GM21786 (cell line): ENCODE results near the gene CMTR1.
"Not testable (repeated sequence)": the region's sequence is repeated elsewhere in the genome, so short reads cannot be mapped to it uniquely, and the experiment has no call there.

Experiments
- ATAC-seq: cut with Tn5 transposase; IDR thresholded peaks from one replicate; pipeline ENCODE4 v1.9.1; 2021; ENCODE audit not compliant: unreplicated experiment

The CMTR1 gene

GRCh38 chr6:37432916-37433656, at the start of gene CMTR1:
CMTR1 (plus strand) TSS chr6:37433221; CDS start chr6:37435630, 2,409 bp downstream.
- peak; percentile 79 for ATAC-seq

- no peak for ATAC-seq
These were observed 44.4 kb upstream of the CMTR1 start for GRCh38 chr6:37388578-37388977.

GRCh38 chr6:37389857-37390256, 43.2 kb upstream of the CMTR1 start:
- ATAC-seq: no peak

DNA sequence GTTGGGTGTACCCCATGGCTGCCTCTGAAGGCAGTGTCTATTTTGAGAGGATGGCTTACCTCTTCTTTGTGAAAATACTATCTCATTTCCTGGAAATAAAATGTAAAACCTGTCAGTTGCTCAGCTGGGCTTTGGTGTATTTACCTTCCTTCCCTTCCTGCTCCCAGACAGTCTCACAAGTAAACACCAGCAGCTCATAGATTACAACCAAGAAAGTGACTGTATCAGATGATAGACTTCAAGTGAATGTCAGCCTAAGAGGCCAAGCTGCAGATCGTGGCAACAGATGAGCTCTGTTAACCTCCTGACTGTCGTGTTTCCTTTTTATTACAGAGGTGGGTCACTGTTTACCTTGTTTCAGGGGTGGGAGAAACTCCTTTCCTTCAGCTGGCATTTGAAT, 41.9 kb upstream of the CMTR1 start:
- no peak for ATAC-seq

GRCh38 chr6:37392821-37393220, 40.2 kb upstream of the CMTR1 start:
- ATAC-seq: no peak

DNA sequence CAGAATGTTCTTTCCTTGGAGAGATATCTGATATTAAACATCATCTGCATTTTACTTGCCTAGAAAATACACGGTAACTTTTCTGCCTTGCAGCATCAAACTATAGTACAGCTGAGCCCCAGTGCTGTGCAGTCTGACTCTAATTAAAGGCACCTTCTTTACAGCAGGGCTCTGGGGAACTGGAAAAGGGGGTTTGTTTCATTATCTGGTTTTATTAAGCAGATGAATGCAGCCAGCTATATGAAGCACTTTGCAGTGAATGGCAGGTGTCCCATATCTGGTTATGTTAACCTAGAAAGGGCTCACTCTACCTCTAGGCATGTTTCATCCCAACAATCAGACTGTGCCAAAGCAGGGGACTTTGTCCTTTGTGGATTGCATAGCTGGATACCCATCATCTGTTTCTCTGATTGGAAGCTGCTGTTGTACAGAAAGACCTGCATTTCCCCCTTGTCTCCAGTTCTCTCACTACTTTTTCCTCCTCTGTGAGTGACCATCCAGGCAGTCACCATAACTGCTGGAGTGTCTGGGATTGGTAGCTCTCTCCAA, 39.6 kb upstream of the CMTR1 start:
- ATAC-seq: no peak

DNA sequence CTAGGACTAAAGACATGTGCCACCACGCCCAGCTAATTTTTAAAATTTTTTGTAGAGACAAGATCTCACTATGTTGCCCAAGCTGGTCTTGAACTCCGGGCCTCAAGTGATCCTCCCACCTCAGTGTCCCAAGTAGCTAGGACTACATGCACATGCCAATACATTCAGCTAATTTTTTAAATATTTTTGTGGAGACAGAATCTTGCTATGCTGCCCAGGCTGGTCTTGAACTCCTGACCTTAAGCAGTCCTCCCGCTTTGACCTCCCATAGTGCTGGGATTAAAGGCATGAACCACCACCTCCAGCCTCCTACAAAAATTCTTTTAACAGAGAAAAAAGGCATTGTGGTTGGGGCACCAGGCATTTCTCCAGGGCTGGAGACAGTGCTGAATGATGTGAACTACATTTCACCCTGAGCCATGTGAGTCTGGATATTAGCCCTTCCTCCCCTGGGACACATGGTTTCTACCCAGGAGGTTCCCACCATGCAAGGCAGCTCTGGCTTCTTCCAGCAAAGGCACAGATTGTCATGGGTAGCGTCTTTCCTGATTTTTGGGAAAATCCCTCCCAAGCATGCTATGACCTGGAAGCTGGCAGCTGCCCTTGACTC, 36.3 kb upstream of the CMTR1 start:
- no peak for ATAC-seq

- ATAC-seq: no peak
These were observed 33.9 kb upstream of the CMTR1 start for GRCh38 chr6:37399131-37399530.

GRCh38 chr6:37399795-37400490, 33.1 kb upstream of the CMTR1 start:
- no peak for ATAC-seq

DNA sequence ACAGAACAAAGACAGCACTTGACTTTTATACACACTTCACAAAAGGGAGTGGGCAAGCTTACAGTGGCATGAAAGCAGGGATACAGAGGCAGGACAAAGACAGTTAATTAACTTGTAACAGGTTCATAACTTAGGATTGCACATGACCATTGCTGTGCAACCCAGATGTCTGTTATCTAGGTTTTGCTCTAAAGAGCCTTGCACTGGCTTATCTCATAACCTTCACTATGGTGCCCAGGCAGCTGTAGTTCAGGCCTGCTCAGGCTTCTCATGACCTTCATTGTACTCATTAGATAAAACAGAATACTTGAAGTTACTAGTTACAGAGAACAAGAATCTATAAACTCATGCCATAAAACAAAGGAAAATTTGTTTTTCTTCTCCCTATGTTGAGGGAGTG, 31.4 kb upstream of the CMTR1 start:
- ATAC-seq: not testable (repeated sequence)

DNA sequence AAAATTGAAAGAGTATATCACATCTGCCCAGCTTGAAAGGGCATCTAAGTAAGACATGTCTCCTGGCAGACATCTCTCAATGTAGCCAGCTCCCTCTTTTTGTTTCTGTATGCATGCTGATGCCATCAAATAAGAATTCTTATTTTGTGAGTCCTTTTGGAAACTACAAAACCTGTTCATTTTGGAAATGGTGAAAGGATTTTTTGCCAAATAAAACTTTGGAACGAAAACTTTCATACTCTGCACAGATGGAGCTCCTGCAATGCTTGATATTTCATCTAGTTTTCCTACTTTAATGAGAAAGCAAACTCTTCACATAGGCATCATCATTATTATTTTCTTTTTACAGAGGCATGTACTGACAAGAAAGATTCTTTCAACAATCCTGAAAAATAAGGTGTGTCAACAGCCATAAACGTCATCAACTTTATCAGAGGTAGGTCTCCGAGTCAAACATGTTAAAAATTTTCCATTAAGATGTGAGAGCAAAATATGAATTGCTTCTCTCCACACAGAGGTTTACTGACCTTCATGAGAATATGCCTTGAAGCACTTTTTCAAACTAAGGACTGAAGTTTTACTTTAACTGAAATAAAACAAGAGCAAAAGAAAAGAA, 26.2 kb upstream of the CMTR1 start:
- ATAC-seq: no peak

- no peak for ATAC-seq
These were observed 25.1 kb upstream of the CMTR1 start for GRCh38 chr6:37407948-37408347.

DNA sequence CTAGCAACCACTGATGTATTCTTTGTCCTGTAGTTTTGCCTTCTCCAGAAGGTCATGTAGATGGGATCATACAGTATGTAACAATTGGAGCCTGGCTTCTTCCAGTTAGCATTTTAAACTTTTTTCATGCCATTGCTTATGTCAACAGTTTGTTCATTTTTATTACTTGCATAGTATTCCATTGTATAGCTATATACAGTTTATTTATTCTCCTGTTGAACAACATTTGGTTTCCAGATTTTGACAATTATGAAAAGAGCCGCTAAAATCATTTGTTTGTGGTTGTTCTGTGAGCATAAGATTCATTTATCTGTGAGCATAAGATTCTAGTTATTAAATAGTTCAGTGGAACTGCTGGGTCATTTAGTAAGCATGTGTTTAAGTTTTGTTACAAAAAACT, 23.5 kb upstream of the CMTR1 start:
- ATAC-seq: no peak

GRCh38 chr6:37417393-37417792, 15.6 kb upstream of the CMTR1 start:
- ATAC-seq: no peak

DNA sequence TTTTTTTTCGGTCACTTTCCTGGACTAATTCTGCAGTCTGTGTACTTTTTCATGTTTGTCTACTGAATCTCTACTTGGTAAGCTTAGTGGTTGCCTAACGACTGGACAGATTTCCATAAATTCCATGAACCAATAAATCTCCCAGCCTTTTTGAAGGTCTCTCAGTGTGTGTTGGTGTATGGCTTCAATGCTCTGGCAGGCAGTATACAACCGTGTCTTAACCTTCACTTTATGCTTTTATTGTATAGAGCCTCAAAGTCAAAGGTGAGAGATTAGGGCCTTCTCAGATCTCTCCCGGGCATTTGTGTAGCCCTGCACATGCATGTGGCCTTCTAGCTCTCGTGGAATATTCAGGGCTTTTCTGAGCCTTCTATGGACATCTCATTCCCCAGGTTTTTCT, 14.3 kb upstream of the CMTR1 start:
- ATAC-seq: no peak

DNA sequence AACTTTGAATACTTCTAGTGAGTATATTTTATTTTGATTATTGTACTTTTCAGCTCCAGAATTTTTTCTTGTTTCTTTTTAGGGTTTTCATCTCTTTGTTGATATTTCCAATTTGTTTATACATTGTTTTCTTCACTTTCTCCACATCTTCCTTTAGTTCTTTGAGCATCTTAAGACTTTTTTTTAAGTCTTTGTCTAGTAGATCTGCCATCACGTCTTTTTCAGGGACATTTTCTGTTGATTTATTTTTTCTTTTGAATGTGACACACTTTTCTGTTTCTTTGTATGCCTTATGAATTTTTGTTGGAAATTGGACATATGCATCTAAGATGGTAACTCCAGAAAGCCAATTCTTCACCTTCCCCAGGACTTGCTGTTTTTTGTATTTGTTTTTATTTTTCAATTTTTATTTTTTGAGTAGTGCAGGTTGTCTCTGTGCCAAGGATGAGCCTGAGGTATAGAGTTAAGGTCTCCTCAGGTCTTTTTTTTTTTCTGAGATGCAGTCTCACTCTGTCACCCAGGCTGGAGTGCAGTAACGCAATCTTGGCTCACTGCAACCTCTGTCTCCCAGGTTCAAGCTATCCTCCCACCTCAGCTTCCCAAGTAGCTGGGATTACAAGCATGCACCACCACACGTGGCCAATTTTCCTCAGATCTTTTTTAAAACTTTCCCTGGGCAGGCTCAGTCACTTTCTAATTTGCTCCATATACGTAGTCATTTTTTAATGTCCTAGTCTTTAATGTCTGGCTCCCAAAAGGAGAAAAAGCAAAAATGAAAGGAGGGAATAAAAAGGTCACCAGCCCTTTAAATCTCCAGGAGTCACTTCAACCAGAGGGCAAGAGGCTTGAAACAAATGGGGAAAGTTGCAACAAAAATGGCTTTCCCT, 6.7 kb upstream of the CMTR1 start:
- ATAC-seq: no peak

GRCh38 chr6:37426945-37427510, 6.0 kb upstream of the CMTR1 start:
- ATAC-seq: no peak

GRCh38 chr6:37429352-37429750, 3.7 kb upstream of the CMTR1 start:
- ATAC-seq: no peak

DNA sequence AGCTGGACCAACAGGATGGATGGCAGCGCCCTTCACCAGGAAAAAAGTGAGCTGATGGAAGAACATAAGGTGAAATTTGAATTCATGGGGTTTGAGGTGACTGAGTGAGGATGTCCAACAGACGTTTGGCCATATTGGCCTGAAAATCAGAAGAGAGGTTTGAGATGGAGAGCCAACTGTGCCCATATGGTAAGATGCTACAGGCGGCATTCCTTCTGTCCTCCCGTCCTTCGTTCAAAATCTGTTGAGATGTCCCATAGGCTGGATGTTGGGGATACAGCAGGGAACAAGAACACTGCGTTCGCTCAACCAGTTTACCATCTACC, 468 bp upstream of the CMTR1 start:
- no peak for ATAC-seq

- peak; percentile 34 for ATAC-seq
These were observed 743 bp downstream of the CMTR1 start for GRCh38 chr6:37433657-37434271.
